Transverse colon (tissue), 3 donors: Measurements from ENCODE around the gene CD300A.

Experiments
- CTCF ChIP-seq, 5 experiments: fragments of 200-600 bp in 3 of 5; fragments of 450-650 bp in 2 of 5; sonication (generic) in 3 of 5; IDR thresholded peaks; 1 replicate in 2 of 5; 2 replicates in 3 of 5; pipeline ENCODE4 v1.5.1; 2016 to 2017; ENCODE audit warnings: antibody characterized with exemption in 5 of 5, inconsistent platforms in 3 of 5, mild to moderate bottlenecking in 2 of 5, moderate library complexity in 1 of 5
- POLR2A ChIP-seq: fragments of 450-650 bp; IDR thresholded peaks from one replicate; pipeline ENCODE4 v1.6.1; 2016; ENCODE audit warnings: antibody characterized with exemption, mild to moderate bottlenecking, moderate library complexity

GRCh38 chr17:74513987-74514631 is 47.7 kb downstream of the CD300A start:
- TF ChIP-seq CTCF (IDR thresholded peaks at IDR 0.05) (peak in 1 of 5 experiments; percentile 5), POLR2A (no peak)
